GM18502 (cell line): ENCODE measurements around the gene DTX3L.

Experiments used
- ATAC-seq: cut with Tn5 transposase; IDR thresholded peaks from one replicate; pipeline ENCODE4 v1.9.1; 2021; ENCODE audit warnings: mild to moderate bottlenecking; ENCODE audit not compliant: unreplicated experiment, poor library complexity

DTX3L gene

DNA sequence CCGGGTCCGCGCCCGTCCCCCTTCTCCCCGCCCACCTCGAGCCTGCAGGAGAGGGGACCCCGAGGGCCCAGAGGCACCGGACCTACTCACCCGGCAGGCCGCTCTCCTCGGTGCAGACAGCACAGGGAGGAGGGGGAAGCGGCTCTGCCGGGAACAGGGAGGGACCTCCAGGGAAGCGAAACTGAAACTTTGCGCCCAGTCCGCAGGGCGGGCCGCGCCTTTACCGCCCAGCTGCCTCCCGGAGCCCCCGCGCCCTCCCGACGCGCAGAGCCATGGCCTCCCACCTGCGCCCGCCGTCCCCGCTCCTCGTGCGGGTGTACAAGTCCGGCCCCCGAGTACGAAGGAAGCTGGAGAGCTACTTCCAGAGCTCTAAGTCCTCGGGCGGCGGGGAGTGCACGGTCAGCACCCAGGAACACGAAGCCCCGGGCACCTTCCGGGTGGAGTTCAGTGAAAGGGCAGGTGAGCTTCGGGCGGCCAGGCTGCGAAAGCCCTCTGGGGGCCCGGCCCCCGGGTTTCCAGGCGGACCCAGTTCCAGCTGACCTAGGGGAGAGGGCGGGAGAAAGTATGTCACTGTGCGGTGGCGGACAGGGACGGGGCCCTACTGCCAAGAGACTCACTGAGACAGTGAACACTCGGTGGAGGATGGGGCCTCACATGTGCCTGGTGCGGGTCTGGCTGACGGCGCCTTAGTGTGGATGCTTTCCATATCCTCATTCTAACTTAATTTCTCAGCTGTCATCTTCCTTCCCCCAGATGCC, at the start of gene DTX3L, which contains the start of gene PARP9:
Gene DTX3L (plus strand): TSS at position 184 of the 758 bp plus-strand sequence. CDS start 89 bp downstream, at position 273.
Gene PARP9 (minus strand): TSS at position 146 of the 758 bp plus-strand sequence. CDS start 4,680 bp downstream, outside the sequence.
- ATAC-seq: peak; percentile 78

DNA sequence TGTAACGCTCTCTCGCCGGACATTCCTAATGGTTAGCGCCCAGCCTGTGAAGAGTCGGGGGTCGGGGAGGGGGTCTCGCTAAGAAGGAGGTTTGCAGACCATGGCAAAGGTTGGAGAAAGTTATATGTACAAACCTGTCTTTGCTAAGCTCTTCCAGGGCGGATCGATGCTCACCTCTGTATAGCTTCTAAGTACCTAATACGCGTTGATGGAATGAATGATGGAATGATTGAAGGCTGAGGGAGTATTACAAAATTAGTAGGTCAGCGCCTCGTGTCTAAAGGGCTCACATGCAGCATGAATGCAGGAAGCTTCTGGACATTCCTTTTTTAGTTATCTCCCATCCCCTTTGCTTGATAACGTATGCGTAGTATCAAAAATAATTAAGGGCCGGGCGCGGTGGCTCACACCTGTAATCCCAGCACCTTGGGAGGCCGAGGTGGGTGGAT, 49.1 kb upstream of the DTX3L start:
- no peak for ATAC-seq

DNA sequence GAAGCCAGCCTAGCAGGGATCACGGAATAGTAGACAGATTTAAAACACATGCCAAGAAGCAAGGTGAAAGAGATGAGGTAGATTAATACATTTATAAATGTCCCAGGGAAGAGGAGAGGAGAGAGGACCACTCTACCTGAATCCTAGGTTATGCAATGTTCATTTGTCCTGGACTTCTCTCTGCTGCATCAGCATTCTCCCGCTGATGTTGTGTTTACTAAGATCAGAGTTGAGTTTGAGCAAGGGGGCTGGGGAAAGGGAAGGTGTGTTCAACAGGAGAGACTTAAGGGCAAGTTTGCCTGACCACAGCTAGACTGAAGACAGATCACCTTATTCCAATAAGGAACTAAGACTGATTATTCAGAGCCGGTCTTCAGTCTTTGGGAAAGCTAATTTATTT, 48.3 kb upstream of the DTX3L start:
- no peak for ATAC-seq

DNA sequence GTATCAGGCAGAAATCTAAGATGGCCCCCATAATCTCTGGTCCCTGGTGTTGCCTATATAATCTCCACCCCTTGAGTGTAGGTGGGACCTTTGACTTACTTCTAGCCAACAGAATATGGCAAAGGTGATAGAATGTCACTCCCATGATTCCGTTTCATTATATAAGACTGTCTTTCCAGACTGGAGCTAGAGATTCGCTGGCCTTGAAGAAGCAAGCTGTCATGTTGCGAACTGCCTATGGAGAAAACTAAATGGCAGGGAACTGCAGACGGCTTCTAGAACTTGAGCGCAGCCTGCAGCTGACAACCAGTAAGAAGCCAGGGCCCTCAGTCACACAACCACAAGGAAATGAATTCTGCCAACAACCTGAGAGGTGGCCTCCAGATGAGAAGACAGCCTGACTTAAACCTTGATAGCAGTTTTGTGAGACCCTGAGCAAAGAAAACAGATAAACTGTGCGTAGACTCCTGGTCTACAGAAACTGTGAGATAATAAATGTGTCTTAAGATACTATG, 47.2 kb upstream of the DTX3L start:
- no peak for ATAC-seq

DNA sequence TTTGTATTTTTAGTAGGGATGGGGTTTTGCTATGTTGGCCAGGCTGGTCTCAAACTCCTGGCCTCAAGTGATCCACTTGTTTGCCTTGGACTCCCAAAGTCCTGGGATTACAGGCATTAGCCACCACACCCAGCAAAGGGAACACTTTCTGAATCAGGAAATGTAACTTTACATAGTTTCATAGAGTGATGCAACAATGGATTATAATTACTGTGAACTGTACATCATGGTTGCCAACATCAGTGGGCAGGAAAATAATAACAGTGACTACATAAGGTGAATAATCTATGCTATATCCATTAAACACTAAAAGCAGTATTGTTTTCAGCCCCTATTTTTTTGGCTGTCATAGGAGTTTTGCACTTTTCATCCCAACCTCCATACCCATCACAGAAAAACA, 44.4 kb upstream of the DTX3L start:
- no peak for ATAC-seq

DNA sequence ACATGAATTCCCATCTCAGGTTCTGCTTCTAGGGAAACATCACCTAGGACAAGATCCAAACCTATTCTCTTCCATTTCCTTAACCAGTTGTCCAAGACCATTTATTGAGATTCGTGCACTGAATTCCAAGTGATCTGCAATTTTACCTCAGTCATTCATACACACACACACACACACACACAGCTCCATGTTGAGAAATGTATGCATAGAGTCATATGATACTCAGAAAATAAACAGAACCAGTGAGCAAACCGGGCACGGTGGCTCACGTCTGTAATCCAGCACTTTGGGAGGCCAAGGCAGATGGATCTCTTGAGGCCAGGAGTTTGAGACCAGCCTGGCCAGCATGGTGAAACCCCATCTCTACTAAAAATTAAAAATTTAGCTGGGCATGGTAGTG, 43.3 kb upstream of the DTX3L start:
- no peak for ATAC-seq

DNA sequence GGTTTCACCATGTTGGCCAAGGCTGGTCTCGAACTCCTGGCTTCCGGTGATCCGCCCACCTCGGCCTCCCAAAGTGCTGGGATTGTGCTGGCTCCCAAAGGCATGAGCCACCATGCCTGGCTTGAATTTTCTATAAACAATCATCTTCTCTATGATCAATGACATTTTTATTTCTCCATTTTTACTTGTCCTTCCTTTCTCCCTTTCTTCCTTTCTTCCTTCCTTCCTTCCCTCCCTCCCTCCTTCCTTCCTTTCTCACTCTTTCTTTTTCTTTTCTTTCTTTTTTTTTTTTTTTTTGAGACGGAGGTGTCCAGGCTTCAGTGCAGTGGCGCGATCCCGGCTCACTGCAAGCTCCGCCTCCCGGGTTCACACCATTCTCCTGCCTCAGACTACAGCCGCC, 40.8 kb upstream of the DTX3L start:
- no peak for ATAC-seq

DNA sequence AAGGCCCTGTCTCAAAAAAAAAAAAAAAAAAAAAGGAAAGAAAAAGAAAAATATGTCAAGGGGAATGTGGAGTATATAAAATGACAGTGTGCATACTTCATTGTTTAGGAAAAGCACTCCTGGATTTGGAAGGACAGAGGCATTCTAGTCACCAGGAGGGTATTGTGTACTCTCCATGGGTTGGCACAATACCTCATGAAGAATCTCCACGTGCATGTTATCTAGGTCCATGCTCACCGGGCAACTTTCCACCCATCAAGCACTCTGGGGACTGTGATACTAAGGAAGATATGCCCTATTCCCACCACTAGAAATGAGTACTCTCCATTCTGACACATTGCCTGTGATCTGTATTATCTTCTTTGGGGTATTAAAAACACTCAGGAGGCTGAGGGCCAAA, 34.0 kb upstream of the DTX3L start:
- no peak for ATAC-seq

DNA sequence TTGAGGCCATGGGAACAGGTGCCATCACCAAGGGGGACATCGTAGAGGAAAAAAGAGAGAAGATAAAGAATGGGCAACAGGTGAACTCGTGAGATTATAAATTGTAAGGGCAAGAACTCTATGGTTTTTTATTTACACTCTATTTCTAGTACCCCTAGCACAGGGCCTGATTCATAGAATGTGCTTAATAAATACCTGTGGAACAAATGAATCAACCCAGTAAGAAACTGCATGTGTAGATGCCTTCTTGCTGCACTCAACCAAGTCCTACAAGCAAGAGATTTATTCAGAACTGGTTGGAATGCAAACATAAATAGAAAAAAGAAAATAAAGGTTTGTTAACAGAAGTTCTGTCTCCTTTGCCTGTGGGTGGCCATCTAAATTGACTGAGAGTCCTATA, 30.7 kb upstream of the DTX3L start:
- ATAC-seq: no peak

DNA sequence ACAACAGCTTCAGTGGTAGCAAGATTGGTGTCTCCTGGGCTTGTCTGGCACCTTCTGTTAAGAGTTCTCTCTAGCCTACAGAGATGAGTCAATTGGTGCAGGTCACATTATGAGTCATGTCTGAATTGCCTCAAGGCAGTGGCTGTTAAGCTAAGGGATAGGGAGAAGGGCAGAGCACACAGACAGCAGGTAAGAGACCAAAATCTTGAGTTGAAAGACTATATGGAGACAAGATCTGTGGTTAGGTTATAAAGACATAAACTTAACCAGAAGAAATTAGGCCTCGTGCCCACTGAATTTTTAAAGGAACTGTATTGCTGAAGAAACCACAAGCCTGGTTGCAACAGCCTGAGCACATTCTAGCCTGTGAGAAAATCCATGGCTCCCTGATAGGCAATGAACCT, 30.2 kb upstream of the DTX3L start:
- peak; percentile 99 for ATAC-seq

DNA sequence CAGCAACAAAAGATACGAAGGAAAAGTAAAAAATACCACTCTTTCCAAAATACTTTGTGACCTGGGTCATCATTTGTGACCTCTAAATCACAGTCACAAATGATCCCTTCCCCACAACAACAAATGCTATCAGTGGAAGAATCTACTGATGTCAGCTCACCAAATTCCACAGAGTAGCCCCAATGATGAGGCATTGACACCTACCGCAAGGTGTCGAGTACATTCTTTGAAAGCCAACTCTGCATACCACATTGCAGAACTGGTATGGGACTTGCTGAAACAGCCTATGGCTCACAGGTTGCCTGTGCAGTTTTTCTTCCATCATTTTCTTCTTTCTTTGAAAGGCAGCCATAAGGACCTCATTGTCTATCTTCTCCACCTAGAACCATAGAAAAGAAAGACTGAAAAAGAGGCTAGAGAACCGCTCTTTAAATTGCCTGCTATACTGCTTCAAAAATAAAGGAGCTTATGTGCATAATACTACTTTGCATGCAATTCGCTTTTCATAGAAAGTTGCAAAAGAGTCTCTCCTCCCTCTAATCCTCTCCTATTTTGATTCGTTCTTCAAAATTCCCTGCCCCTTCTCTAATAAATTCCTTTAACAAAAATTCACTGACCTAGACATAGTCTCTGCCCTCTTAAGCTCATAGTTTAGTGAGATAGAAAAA, 28.0 kb upstream of the DTX3L start:
- no peak for ATAC-seq

DNA sequence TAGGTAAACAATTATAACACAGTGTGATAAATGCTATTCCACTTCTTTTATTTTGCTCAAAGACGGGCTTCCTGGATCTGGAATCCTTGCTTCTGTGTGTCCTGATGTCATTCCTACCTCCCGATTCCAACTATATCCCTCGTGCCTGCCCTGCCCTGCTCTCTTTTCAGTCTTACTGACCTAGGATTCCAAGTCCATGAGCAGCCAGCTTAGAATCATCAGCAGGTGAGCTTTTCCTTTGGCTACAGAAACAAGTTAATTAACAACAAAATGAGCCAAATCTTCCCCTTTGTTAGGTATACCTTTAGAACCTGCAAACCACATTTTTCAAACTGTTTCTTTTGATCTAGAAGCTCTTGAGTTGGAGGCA, 27.5 kb upstream of the DTX3L start:
- no peak for ATAC-seq

DNA sequence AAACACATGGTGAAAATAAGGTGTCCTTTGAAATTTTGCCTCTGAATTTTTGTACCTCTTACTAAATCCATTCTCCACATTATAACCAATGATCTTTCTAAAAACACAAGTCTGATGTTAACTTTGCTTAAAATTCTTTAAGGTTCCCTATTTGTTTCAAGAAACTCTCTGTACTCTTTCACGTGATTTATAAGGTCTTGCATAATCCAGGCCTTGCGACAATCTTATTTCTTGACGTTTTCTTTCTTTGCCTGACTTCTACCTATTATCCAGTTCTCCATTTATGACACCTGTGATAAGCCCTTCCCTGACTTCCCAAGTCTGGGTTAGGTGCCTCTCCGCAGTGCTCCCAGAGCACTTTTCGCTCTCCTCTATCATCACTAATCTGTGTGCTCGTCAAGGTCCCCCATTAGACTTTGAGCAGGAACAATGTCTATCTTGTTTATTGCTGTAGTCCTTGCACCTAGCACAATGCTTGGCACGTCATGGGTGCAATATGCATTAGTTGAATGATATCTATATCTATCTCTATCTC, 25.1 kb upstream of the DTX3L start:
- ATAC-seq: no peak

DNA sequence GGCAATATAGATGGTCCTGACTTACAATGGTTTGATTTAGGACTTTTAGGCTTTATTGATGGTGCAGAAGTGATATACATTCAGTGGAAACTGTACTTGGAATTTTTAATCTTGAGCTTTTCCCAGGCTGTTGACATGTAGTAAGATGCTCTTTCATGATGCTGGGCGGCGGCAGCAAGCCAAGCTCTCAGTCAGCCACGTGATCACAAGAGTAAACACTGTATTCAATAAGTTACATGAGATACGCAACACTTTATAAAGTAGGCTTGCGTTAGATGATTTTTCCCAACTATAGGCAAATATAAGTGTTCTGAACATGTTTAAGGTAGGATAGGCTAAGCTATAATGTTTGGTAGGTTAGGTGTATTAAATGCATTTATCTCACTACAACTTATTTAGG, 18.0 kb upstream of the DTX3L start:
- ATAC-seq: no peak

DNA sequence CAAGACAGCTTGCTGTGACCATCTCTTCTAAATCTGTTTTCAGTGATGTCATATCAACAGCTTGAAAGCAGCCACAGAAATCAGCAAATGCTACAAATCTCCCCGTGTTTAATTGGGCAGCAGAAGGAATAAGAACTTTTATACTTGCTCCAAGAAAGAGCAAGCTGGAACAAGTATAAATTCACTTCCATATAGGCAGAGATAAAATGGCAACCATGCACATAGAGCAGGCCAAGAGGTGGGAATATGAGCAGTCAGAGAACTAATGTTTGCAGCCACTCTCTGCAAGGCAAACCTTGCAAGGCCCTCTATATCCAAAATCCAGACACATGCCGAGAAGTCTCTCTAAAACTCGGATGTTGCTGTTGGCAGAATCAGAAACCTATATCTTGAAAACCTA, 16.1 kb upstream of the DTX3L start:
- ATAC-seq: no peak

DNA sequence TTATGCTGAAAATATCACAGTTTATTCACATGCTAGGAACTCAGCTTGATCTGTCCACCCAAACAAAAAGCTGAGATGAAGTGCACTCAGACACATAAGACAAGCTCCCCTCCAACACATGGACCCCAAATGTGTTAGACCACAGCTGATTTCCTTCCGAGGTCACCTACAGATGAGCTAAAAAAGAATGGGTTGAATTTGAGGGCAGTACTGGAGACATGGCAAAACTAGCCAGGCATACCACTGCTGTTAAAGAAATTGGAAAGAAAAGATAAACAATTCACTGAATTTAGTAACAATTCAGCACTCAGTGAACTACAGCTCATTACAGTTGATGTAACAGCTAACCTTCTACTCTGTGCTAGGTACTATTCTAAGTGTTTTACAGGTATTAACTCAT, 15.5 kb upstream of the DTX3L start:
- no peak for ATAC-seq

DNA sequence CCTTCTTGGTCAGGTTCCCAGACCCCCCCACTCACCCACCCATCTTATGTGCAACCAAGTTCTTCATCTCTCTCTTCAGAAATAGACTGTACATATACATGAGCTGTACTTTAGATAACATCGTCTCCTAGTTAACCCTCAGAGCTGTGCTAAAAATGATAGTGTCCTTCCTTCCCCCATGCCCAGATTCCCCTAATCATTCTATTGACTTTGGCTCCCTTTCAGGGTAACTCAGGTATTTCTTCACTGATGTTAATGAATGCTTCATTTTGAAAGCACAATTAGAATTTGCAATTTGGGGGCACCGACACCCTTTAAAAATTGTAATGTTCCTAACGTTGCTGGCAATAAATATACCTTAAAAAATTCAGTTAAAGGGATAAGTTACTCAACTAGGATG, 11.0 kb upstream of the DTX3L start:
- ATAC-seq: no peak

DNA sequence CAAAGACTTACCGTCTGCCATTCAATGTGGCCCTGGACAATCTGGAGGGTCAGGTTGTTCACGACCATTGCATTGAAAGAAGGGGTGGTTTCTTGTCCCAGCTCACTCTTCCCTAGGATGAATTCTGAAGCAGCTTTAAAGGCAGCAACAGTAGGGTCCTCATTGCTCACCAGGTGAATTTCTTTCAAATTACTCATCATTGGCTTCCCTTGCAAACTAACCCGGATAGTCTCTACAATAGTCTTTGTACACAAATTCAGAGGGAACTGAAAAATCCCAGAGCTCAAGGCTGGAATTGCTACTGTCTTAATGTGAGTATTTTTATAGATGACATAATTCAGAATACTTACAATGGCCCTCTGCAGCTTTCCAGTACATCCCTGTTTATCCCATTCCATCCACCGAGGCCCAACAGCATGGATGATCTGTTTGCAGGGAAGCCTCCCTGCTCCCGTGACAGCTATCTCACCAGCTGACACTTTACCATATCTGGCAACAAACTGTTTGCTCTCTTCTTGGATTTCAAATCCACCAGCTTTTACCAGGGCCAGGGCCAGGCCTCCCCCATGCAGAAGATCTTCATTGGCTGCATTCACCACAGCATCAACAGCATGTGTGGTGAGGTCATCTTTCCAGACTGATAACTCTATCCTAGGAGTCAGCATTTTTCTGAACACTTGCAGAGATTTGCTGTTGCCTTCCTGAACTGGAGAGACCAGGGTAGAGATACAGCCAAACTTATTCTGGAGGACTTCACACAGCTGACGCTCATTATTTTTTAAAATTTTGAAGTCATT, 8.7 kb upstream of the DTX3L start:
- ATAC-seq: no peak

DNA sequence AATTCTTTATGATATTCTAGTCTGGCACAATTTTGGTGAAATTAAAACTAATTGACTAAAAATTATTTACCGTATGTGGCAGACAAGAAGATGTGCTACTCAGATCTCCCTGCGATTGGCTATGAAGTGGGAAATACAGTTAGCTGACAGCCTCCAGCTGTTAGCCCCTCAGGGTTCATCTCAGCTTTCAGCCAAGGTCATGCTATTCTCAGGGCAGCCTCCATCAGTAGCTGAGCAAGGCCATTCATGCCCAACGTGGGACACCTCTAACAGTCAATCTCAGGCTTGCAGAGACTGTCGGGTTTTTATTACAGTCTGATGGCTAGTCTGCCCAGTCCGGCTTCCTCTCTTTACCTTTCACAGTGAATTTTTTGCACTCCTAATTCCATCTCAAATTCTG, 6.8 kb upstream of the DTX3L start:
- no peak for ATAC-seq

DNA sequence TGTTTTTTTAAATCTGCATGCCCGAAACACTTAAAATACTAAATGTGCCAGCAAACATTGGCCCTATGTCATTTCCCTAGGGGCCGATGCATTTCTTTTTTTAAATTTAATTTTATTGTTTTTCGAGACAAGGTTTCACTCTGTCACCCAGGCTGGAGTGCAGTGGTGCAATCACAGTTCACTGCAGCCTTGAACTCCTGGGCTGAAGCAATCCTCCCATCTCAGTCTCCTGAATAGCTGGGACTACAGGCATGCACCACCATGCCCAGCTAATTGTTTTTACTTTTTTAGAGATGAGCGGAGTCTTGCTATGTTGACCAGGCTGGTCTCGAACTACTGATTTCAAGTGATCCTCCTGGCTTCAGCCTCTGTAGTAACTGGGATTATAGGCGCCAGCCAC, 5.5 kb upstream of the DTX3L start:
- ATAC-seq: no peak

DNA sequence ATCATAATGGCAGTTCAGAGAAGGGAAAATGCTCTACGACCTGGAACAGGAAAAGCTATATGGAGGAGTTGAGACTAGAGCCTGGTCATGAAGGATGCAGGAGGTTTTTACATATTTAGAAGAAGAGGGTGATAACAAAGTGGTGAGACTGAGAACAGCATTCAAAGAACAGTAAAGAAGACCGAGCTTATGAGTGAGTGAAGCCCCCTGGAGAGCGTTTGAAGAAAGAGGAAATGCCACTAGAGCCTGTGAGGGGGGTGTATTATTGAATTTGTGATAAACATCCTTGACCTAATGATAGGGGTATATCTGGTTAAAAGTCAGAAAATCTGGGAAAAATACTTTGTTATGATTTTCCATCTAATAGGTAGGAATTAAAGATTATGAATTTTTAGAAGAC, 4.2 kb upstream of the DTX3L start:
- ATAC-seq: no peak
